ENCODE measurements around the gene FRS2.
"Not testable (repeated sequence)": the region's sequence is repeated elsewhere in the genome, so short reads cannot be mapped to it uniquely, and the experiment has no call there.

The FRS2 gene

DNA sequence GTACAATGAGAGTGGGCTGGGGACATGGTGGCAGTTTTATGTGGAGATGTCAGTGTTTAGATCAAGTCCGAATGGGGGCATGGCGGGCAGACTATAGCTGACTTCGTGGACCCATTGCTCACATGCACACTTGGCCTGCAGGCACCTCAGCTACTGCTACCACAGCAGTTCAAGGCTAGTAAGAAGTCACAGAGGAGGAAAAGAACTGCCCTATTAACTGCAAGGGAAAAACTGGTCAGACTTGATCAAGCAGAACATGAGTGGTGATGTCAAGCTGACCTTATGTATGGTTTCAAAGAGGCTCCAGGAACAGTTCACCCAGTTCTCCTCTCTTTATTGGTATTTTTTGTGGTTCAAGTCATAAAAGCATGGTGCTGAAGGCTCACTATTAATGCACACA, 30.2 kb upstream of the FRS2 start:
- no peak for TF ChIP-seq CTCF (conservative IDR thresholded peaks at IDR 0.05; ENCODE audit: low read depth)
- ChIA-PET POLR2A (ENCODE audit: low non-redundant PET) (no interaction called here), CTCF (interaction anchor here (0.6 kb wide), 1 partner anchor 140 kb away, joined by 6 read pairs; no protein-coding TSS in a partner anchor)
- no peak for DNase-seq (ENCODE audit: low spot score)
- no peak overlapping the region for H3K27ac ChIP-seq

GRCh38 chr12:69440886-69441285, 29.3 kb upstream of the FRS2 start:
- no peak for DNase-seq (ENCODE audit: low spot score)
- H3K27ac ChIP-seq = no peak overlapping the region
- no peak for TF ChIP-seq CTCF (conservative IDR thresholded peaks at IDR 0.05; ENCODE audit: low read depth)
- POLR2A ChIA-PET (ENCODE audit: low non-redundant PET) = no interaction called here
- CTCF ChIA-PET = interaction anchor here (0.6 kb wide), 1 partner anchor 220 kb away, joined by 3 read pairs; no protein-coding TSS in a partner anchor

DNA sequence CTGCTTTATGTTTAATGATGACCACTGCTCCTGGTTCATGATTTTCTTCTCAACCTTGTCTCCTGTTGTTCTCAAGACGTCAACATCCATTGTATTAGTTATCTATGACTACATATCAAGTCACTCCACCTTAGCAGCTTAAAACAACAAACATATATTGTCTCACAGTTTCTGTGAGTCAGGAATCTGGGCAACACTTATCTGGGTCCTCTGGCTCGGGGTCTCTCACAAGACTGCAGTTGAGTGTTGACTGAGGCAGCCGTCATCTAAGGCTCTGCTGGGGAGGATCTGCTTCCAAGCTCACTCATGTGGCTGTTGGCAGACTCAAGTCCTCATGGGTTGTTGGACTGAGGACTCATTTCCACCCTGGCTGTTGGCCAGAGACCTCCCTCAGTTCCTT, 27.3 kb upstream of the FRS2 start:
- CTCF ChIA-PET = no interaction called here
- POLR2A ChIA-PET (ENCODE audit: low non-redundant PET) = no interaction called here
- DNase-seq (ENCODE audit: low spot score) = no peak
- no peak overlapping the region for H3K27ac ChIP-seq
- no peak for TF ChIP-seq CTCF (conservative IDR thresholded peaks at IDR 0.05; ENCODE audit: low read depth)

DNA sequence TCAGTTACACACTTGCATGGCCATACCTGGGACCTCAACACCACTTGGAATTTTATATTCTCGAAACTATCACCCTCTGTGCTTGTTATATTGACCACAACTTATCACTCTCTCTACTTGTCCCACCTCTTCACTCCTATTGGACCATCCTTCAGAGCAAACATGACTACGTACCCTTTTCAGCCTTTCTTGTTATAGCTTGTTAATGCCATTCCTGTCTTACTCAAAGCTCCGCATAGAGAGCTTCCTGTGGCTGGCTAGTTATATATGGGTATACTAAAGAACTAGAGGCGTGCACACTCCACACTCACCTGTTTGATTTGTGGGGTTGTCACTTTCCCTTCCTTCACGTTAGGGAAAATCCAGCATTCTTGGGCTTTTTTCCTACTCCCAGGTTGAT, 26.3 kb upstream of the FRS2 start:
- no peak for TF ChIP-seq CTCF (conservative IDR thresholded peaks at IDR 0.05; ENCODE audit: low read depth)
- CTCF ChIA-PET = interaction anchor here (0.5 to 0.9 kb wide), 2 partner anchors 40 to 127 kb away, joined by 3 read pairs; no protein-coding TSS in a partner anchor
- no peak overlapping the region for H3K27ac ChIP-seq
- POLR2A ChIA-PET (ENCODE audit: low non-redundant PET) = no interaction called here
- DNase-seq (ENCODE audit: low spot score) = no peak

DNA sequence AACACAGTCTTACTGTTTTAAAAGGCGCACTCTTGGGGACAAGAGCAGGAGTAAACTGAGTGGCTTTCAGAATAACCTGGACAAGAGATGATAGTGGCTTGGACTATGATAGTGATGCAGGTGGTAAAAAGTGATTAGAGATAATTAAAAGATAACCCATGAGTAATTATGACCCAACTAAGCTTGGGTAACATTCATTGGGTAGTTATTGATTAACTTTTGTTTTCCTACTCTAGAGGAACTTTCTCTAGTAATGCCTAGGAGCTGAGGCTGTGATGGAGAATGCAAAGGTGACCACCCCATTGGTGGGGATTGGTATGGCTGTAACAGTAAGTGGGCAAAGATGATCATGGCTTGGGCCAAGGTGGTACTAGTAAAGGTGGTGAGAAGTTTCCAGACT, 22.3 kb upstream of the FRS2 start:
- POLR2A ChIA-PET (ENCODE audit: low non-redundant PET) = no interaction called here
- CTCF ChIA-PET = no interaction called here
- H3K27ac ChIP-seq = no peak overlapping the region
- TF ChIP-seq CTCF (conservative IDR thresholded peaks at IDR 0.05; ENCODE audit: low read depth) = no peak
- DNase-seq (ENCODE audit: low spot score) = no peak

GRCh38 chr12:69452598-69453132, 17.5 kb upstream of the FRS2 start:
- POLR2A ChIA-PET (ENCODE audit: low non-redundant PET); H3K27ac ChIP-seq; CTCF ChIA-PET; DNase-seq (ENCODE audit: low spot score): not testable (repeated sequence)

GRCh38 chr12:69456239-69456638, 13.9 kb upstream of the FRS2 start:
- H3K27ac ChIP-seq = no peak overlapping the region
- no peak for DNase-seq (ENCODE audit: low spot score)
- no peak for TF ChIP-seq CTCF (conservative IDR thresholded peaks at IDR 0.05; ENCODE audit: low read depth)
- ChIA-PET POLR2A (ENCODE audit: low non-redundant PET) (no interaction called here), CTCF (no interaction called here)

All from RWPE1 (cell line).